ENCODE results near the gene ELK3. TPM values are rescaled to one million over a fixed set of nuclear protein-coding genes. Genes with fewer than 3 reads are reported as not detected.

The ELK3 gene
- total and polyA plus RNA-seq, 9 of the 15 experiments (the other 6 are each of a cell fraction or from before 2014, with no cell fraction given): 1.5 to 5.5 (median 2.9) TPM

DNA sequence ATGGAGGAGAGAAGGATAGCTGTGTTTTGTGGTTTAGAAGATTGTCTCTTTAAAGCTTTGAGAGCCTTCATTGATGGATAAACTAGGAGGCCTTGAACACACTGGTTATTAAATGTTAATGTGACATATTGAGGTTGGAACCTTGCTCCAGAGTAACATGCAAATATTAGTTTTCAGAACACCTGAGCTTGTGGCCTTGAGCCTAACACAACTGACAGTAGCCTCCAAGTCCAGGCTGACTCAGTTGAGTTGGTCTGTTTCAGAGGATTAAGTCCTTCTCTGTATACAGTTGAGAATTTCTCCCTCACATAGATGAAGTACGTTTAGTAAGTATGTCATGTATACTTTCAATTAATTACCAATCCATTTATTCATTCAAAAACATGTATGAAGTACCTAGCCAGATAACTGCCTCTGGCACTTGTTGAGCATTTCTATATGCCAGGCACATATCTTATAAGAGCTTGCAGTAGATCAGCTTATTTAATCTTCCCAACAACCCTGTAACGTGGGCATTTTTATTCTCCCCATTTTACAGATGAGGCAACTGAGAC, 63.5 kb downstream of the ELK3 start:
- ATAC-seq: no peak
- ChIA-PET CTCF (ENCODE audit: low intra/inter-chr PET ratio) (no interaction called here), POLR2A (interaction anchor here (0.6 to 1.8 kb wide), 4 partner anchors 10 to 222 kb away, joined by 3 to 6 read pairs (median 3); partner anchors contain the start of gene LTA4H)
- Histone ChIP-seq H3K4me2 (ENCODE audit: insufficient read depth, low read length) (no peak overlapping the region), H3K27ac (ENCODE audit: extremely low read depth, low read depth, low read length) (no peak overlapping the region), H3K9me1 (ENCODE audit: control insufficient read depth, insufficient read depth, low read length) (no peaks in the 10 kb centered on the region), H3K9ac (ENCODE audit: insufficient read depth in 1 of 2, low read depth in 2 of 2, low read length in 2 of 2) (no peak overlapping the region), H3K36me3 (ENCODE audit: control insufficient read depth, insufficient read depth, low read length) (peaks cover 17% of the 10 kb centered on the region; the same call in 1 of the 3 replicates), H2AFZ (ENCODE audit: low read depth, low read length) (no peak overlapping the region), H3K79me2 (ENCODE audit: control insufficient read depth, insufficient read depth, low read length) (no peaks in the 10 kb centered on the region), H4K20me1 (replicated peaks; ENCODE audit: control insufficient read depth, insufficient read depth, low read length) (no peaks in the 10 kb centered on the region), H3K9me3 (replicated peaks; ENCODE audit: control insufficient read depth, insufficient read depth, low read depth, low read length) (no peaks in the 10 kb centered on the region), H3K4me3 (no peak overlapping the region), H3K4me1 (replicated peaks in 1 of 2; ENCODE audit: control insufficient read depth in 2 of 2, insufficient read depth in 2 of 2, low read length in 2 of 2) (no peaks in the 10 kb centered on the region), H3K27me3 (ENCODE audit: control insufficient read depth in 2 of 2, insufficient read depth in 2 of 2, low read length in 2 of 2) (no peaks in the 10 kb centered on the region)
- intact Hi-C loops (cut with micrococcal nuclease) (no loop called here), in situ Hi-C loops (cut with MboI) (no loop called here)
- TF ChIP-seq PCBP2 (IDR thresholded peaks at IDR 0.05; ENCODE audit: low read depth, low read length, poor library complexity, severe bottlenecking) (no peak), ZC3H4 (CRISPR knock-in tag; IDR thresholded peaks at IDR 0.05; ENCODE audit: borderline replicate concordance) (no peak), CBX5 (IDR thresholded peaks at IDR 0.05; ENCODE audit: borderline replicate concordance, low read depth) (no peak), ZNF143 (CRISPR knock-in tag; IDR thresholded peaks at IDR 0.05) (no peak), L3MBTL2 (IDR thresholded peaks at IDR 0.05) (no peak), ZNF766 (CRISPR knock-in tag; conservative IDR thresholded peaks at IDR 0.05) (no peak), ATF1 (CRISPR knock-in tag; IDR thresholded peaks at IDR 0.05) (no peak), ATF1 (tag; IDR thresholded peaks at IDR 0.05) (no peak)
- TF ChIP-seq, protein P1, sequence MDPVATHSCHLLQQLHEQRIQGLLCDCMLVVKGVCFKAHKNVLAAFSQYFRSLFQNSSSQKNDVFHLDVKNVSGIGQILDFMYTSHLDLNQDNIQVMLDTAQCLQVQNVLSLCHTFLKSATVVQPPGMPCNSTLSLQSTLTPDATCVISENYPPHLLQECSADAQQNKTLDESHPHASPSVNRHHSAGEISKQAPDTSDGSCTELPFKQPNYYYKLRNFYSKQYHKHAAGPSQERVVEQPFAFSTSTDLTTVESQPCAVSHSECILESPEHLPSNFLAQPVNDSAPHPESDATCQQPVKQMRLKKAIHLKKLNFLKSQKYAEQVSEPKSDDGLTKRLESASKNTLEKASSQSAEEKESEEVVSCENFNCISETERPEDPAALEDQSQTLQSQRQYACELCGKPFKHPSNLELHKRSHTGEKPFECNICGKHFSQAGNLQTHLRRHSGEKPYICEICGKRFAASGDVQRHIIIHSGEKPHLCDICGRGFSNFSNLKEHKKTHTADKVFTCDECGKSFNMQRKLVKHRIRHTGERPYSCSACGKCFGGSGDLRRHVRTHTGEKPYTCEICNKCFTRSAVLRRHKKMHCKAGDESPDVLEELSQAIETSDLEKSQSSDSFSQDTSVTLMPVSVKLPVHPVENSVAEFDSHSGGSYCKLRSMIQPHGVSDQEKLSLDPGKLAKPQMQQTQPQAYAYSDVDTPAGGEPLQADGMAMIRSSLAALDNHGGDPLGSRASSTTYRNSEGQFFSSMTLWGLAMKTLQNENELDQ (CRISPR knock-in tag; IDR thresholded peaks at IDR 0.05; ENCODE audit: borderline replicate concordance): no peak
- TF ChIP-seq, protein P2, sequence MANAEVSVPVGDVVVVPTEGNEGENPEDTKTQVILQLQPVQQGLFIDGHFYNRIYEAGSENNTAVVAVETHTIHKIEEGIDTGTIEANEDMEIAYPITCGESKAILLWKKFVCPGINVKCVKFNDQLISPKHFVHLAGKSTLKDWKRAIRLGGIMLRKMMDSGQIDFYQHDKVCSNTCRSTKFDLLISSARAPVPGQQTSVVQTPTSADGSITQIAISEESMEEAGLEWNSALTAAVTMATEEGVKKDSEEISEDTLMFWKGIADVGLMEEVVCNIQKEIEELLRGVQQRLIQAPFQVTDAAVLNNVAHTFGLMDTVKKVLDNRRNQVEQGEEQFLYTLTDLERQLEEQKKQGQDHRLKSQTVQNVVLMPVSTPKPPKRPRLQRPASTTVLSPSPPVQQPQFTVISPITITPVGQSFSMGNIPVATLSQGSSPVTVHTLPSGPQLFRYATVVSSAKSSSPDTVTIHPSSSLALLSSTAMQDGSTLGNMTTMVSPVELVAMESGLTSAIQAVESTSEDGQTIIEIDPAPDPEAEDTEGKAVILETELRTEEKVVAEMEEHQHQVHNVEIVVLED (CRISPR knock-in tag; IDR thresholded peaks at IDR 0.05): no peak
- no TSS peak for BruUV-seq (replicated peaks)
- peak; percentile 46 for FAIRE-seq
- WGBS (ENCODE audit: insufficient coverage, low coverage, missing lambda C conversion rate): 33% methylated on average over 2 of the region's 2 CpGs
- no peak for DNase-seq (ENCODE audit: extremely low read depth in 1 of 4, low spot score in 3 of 4)
